HG03196 (cell line): ENCODE measurements around the gene ASB1.

Source experiments
- ATAC-seq: cut with Tn5 transposase; IDR thresholded peaks from one replicate; pipeline ENCODE4 v1.9.1; 2021; ENCODE audit not compliant: unreplicated experiment

Gene ASB1

GRCh38 chr2:238422285-238422684 lies 4.4 kb upstream of the ASB1 start:
- ATAC-seq = no peak

- ATAC-seq = no peak
Measured at GRCh38 chr2:238422940-238423339, 3.8 kb upstream of the ASB1 start.

- ATAC-seq = no peak
Measured at GRCh38 chr2:238423561-238424312, 3.0 kb upstream of the ASB1 start.

- ATAC-seq = no peak
Measured at GRCh38 chr2:238424313-238424700, 2.4 kb upstream of the ASB1 start.

- no peak for ATAC-seq
Measured at GRCh38 chr2:238425505-238425978, 1.2 kb upstream of the ASB1 start.

- peak; percentile 9 for ATAC-seq
Measured at GRCh38 chr2:238425979-238426567, 654 bp upstream of the ASB1 start.

- ATAC-seq = no peak
Measured at GRCh38 chr2:238427435-238428162, 872 bp downstream of the ASB1 start.

GRCh38 chr2:238428866-238429265 lies 2.1 kb downstream of the ASB1 start:
- ATAC-seq = no peak

- ATAC-seq = no peak
Measured at GRCh38 chr2:238430781-238431180, 4.1 kb downstream of the ASB1 start.

GRCh38 chr2:238431456-238431855 lies 4.7 kb downstream of the ASB1 start:
- ATAC-seq = no peak

GRCh38 chr2:238433300-238433915 lies 6.7 kb downstream of the ASB1 start:
- ATAC-seq = no peak

- no peak for ATAC-seq
Measured at GRCh38 chr2:238433941-238434845, 7.5 kb downstream of the ASB1 start.

GRCh38 chr2:238434846-238435751 lies 8.4 kb downstream of the ASB1 start:
- no peak for ATAC-seq

- no peak for ATAC-seq
Measured at GRCh38 chr2:238435752-238436096, 9.0 kb downstream of the ASB1 start.

GRCh38 chr2:238438856-238439849 lies 12.4 kb downstream of the ASB1 start:
- ATAC-seq = no peak

GRCh38 chr2:238439917-238440316 lies 13.2 kb downstream of the ASB1 start:
- ATAC-seq = no peak

GRCh38 chr2:238440331-238440730 lies 13.6 kb downstream of the ASB1 start:
- ATAC-seq = no peak

GRCh38 chr2:238440767-238441166 lies 14.0 kb downstream of the ASB1 start:
- ATAC-seq = no peak
